ENCODE data around the gene REN. TPM values are rescaled to one million over a fixed set of nuclear protein-coding genes. Genes with fewer than 3 reads are reported as not detected.

Gene REN
- polyA plus RNA-seq, 3 donors, result 64.3 to 197 (median 111) TPM

DNA sequence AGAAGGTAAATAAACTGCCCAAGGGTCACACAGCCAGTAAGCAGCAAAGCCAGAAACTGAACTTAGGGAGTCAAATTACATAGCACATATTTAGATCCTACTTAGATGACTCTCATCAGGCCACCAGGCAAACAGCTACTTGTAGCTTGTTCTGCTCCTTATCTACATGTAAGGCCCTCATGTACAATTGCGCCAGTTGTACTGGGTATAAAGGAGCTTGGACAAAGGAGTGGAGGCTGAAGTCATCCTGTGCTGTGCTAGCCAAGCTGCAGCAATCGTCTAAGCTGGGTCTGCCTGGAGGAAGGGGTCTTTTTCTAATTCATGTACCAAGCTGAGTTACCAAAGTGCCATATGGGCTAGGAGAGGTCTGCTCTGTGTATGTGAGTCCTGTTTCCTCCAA, 27.0 kb downstream of the REN start:
- no peak for DNase-seq (ENCODE audit: low read depth in 3 of 3, low spot score in 2 of 3)

DNA sequence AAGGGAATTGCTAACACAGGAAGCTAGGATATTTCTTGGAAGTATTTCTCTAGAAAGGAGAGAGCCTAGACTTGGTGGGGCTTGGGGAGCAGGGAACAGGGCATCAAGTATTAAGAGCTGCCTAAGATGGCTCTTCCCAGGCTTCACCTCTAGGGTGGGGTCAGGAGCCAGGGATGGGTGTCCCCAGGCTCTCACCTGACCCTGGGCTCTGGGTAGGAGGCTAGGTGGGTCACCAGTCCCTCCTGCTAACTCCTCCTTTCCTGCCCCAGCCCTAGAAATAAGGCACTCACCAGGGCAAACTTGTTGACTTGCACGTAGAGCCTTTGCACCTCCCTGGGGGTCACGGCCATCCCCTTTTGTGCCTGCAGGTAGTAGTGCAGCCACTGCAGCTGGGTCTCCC, 29.3 kb downstream of the REN start:
- no peak for DNase-seq (ENCODE audit: low read depth in 3 of 3, low spot score in 2 of 3)

DNA sequence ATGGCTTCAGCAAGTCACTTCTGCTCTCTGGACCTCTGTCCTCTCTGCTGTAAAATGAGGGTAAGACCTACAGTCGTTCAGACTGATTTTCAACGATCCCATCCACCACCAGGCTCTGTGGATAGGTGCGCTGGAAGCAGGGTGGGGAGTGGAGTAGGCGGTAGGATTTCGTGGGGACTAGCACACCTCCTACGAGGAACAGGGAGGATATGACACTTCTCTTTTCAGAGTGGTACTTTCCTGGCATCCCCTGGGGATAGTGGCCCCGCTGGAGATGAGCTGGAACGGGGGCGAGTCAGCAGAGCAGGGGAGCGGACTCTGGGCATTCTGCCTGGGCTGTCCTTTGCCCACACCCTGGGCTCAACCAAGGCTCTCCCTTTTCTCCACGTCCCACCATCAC, 32.0 kb downstream of the REN start:
- no peak for DNase-seq (ENCODE audit: low read depth in 3 of 3, low spot score in 2 of 3)

DNA sequence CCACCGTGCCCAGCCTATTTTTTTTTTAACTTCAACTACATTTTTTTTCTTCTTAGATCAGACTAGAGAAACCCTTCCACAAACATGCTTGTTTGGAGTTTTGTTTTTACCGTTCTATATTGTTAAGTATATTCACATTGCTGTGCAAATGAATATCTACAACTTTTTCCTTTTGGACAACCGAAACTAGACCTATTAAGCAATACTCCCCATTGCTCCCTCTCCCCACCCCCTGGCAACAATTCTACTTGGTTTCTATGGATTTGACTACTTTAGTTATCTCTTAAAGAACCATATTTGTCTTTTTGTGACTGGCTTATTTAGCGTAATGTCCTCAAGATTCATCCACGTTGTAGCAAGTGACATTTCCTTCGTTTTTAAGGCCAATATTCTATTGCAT, 33.4 kb downstream of the REN start:
- DNase-seq (ENCODE audit: low read depth in 3 of 3, low spot score in 2 of 3), result no peak

DNA sequence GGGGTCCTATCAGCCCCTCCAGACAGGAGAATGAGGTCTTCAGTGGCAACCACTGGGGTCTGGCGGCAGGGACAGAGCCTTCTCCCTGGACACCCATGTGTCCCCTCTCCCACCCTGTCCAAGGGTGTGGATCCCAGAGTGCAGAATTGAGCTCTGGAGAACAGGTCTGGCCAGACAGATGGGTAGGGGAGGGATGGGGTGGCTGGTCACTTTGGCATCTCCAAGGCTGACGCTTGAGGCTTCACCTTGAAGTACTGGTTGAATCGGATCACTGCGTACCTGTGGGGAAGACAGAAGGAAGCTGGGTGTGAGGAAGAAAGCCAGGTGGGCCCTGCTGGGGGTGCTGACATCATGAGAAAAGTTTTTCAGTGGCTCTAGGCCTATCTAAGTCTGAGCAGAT, 34.2 kb downstream of the REN start:
- DNase-seq (ENCODE audit: low read depth in 3 of 3, low spot score in 2 of 3), result no peak

DNA sequence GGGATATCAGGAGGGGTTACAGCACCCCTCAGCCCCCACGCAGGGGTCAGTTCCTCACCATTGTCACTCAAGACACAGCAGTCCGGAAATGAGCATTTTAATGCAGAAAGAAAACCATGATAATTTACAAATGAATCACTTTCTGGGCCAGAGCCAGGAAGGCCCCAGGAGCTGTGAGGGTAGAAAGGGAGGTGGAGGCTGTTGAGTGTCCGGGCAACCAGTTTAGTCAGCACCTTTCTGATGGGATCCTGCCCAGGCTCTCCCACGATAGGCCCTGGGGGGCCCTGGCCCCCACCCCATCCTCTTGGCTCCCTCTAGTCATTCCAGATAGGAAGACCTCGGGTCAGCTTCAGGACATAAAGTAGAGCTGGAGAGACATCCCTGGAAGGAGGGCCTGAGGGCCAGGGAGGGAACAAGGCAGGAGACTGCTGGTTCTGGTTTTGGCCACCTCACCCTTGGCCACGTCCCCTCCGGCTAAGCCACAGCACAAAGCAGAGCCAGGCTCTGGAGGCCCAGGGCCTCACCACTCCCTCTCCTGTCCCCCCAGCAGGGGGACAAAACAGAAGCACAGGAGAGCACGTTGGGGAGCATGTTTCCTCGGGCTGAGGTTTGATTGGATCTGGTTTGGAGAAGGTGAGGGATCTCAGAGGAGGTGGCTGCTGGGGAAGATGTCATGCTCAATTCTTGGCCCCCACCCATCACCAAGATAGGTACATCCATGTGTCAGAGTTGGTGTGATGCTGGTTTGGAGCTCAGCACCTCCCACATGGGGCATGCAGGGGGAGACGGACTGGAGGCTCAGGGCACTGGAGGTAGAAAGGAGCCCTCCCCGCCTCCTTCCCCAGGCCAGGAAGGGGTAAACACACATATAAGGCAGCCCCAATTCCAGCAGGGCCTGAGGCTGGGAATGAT, 34.9 kb downstream of the REN start:
- no peak for DNase-seq (ENCODE audit: low read depth in 3 of 3, low spot score in 2 of 3)

DNA sequence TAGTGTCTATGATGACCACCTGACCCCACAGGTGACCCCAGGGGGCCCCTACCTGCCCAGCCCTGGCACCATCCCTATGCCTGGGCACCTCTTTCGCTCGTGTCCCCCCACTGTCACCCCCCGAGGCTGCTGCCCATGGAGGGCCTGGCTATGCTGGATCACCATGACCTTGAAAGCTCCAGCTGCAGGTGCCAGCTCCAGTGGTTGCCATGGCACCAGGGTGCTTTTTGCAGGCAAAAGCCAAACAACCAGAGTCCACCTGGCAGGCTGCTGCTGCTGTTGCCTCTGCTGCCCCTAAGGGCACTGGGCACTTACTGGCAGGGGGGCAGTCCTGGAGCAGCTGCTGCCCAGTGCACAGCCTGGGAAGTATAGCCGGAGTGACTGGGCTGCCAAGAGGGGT, 36.0 kb downstream of the REN start:
- no peak for DNase-seq (ENCODE audit: low read depth in 3 of 3, low spot score in 2 of 3)

DNA sequence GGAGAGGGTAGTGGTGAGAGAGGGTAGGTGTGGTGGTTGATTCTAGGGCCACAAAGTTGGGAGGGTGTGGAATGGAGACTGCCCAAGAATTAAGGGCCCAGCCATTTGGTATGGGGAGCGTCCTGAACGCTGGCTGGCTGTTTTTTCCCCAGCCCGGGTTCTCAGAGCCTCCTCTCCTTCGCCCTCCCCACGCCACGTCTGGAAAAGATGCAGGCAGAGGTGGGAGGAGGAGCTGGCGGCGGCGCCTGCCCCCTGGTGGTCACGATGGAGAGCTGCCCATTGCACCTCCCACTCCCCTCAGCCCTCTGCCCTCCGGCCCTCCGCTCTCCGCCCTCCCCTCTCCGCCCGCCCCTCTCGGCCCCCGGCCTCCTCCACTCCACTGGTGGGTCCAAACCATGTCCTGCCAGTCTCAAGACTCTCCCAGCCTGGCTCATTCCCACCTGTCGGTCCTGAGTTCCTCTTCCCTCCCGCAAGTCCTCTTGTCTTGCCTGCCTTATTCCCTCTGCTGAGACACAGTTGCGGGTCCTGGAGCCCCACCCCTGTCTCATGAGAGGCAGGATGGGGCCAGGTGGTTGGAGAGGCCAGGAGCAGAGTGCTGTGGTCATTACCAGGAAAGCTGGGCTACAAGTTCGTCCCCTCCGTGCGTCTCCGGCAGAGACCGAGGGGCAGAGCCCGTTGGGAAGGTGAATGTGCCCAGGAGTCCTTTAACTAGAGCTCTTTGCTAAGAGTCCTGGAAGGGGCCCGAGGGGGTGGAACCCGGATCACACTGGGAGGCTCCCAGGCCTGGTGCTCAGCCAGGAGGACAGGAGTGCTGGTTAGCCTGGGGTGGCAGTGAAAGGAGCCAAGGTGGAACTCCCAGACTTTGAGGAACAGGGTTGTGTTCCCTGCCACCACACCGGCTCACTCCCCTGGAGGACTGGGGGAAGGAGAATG, 36.9 kb downstream of the REN start:
- no peak for DNase-seq (ENCODE audit: low read depth in 3 of 3, low spot score in 2 of 3)

DNA sequence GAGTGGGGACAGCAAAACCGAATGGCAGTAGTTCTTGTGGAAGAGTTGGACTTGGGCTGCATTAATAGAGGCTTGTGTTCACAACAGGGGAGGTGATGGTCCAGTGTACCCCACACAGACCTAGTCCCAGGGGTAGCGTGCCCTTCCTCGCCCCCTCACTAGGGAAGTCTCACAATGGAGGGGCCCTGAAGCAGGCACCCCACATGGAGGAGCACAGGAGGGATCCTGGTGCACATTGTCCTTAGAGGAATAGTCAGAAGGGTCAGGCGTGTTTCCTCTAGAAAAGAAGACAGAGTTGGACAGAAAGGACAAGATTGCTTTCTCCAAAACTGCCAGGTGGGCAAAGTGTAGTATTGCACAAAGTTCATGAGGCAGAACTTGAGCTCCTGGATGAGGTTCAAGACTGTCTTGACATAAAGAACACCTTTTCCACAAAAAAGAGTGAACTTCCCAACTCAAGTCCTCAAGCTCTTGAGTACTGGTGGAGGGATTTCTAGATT, 37.6 kb downstream of the REN start:
- DNase-seq (ENCODE audit: low read depth in 3 of 3, low spot score in 2 of 3), result no peak

DNA sequence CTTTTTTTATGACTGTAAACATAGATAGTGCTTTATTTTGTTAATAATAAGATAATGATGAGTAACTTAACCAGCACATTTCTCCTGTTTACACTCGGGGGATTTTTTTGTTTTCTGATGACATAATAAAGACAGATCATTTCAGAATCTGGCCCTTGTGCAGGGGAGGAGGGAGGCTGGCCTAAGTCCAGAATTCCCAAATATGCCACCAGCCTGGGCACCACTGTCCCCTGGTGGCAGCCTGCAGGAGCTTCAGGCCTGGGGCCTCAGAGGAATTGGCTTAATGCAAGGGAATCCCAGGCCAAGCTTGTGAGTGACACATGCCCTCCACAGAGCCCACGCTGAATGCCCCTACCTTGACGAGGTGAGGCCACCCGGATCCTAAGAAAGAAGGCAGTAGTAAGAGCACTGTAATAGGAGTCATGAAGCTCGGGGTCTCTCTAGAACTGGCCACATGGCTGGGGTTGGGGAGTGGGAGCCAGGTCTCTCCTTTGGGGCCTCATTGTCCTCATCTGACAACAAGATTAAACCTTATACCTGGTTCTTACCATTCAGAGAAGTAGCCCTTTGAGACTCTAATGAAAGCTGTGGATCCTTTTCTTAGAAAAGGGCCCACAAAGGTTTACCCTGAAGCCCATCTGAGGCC, 38.4 kb downstream of the REN start:
- DNase-seq (ENCODE audit: low read depth in 3 of 3, low spot score in 2 of 3), result no peak

DNA sequence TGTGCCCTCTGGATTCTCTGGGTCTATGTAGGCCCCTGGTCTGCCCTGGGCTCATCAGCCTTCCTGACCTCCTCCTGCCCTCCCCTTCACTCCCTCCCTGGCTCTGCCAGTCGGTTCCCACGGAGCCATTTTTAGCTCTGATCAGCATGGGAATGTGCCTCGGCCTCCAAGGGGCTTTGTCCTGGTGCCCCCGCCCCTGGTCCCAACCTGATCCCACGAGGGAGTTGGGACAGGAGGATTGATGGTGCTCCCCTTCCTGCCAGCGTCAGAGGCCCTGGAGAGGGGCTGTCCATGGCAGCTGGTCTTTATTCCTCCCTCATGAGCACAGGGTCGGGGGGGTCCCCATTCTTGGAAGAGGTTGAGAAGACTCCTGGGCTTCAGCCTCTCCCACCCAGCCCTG, 39.2 kb downstream of the REN start:
- no peak for DNase-seq (ENCODE audit: low read depth in 3 of 3, low spot score in 2 of 3)

DNA sequence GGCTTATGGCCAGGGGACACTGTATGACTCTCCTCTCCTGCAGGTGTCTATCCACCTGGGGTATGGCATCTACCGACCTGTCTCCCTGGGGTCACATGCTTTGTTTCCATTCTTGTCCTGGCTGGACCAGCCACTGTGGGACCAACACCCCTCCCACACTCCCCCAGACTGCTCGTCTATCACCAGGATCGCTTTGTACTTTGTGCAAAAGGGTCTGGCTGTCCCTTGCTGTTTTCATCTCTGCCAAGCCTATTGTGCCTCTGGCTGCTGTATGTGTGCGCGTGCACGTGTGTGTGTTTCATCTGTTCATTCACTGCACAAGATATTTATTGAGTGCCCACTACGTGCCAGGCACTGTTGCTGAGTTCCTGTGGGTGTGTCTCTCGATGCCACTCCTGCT, 39.8 kb downstream of the REN start:
- no peak for DNase-seq (ENCODE audit: low read depth in 3 of 3, low spot score in 2 of 3)

DNA sequence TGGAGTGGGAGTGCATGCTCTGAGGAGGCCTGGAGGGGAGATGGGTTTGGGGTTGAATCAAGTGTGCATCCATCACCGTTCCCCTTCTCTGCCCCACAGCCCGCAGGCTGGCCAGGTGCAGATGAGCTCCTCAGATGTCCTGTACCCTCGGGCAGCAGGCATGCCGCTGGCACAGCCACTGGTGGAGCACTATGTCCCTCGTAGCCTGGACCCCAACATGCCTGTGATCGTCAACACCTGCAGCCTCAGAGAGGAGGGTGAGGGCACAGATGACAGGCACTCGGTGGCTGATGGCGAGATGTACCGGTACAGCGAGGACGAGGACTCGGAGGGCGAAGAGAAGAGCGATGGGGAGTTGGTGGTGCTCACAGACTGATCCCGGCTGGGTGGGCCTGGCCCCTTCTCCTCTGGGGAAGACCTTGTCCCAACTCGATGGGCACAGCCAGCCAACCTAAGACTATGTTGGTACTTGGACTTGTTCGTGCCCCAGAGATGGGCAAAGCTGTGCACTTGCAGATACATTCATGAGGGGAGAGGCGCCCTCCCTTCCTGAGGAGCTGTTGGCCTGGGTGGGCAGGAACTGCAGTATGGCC, 40.3 kb downstream of the REN start:
- DNase-seq (ENCODE audit: low read depth in 3 of 3, low spot score in 2 of 3), result no peak

DNA sequence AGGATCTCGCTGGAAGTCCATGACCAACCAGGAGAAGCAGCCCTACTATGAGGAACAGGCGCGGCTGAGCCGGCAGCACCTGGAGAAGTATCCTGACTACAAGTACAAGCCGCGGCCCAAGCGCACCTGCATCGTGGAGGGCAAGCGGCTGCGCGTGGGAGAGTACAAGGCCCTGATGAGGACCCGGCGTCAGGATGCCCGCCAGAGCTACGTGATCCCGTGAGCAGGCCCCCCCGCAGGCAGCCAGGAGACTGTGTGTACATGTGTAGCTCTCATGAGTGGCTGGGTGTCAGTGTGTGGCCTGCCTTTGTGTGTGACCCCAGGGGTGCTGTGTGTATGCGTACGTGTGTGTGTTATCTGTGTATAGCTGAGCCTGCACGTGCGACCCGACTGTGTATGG, 41.5 kb downstream of the REN start:
- DNase-seq (ENCODE audit: low read depth in 3 of 3, low spot score in 2 of 3), result no peak

DNA sequence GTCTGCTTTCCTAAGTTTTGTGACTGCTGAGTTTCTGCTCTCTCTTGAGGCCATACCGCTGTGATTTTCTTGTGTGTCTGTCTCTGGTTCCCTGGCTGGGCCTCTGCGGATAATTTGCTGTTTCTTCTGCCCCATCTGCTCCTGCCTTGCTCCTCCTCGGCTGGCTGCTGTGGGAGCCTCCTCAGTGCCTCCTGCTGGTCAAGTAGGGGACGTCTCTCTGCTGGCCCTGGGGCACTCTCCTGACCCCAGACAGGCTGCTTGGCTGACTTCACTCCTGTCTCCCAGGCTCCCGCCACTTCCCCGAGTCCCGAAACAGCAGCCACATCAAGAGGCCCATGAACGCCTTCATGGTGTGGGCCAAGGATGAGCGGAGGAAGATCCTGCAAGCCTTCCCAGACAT, 42.8 kb downstream of the REN start:
- DNase-seq (ENCODE audit: low read depth in 3 of 3, low spot score in 2 of 3), result no peak

DNA sequence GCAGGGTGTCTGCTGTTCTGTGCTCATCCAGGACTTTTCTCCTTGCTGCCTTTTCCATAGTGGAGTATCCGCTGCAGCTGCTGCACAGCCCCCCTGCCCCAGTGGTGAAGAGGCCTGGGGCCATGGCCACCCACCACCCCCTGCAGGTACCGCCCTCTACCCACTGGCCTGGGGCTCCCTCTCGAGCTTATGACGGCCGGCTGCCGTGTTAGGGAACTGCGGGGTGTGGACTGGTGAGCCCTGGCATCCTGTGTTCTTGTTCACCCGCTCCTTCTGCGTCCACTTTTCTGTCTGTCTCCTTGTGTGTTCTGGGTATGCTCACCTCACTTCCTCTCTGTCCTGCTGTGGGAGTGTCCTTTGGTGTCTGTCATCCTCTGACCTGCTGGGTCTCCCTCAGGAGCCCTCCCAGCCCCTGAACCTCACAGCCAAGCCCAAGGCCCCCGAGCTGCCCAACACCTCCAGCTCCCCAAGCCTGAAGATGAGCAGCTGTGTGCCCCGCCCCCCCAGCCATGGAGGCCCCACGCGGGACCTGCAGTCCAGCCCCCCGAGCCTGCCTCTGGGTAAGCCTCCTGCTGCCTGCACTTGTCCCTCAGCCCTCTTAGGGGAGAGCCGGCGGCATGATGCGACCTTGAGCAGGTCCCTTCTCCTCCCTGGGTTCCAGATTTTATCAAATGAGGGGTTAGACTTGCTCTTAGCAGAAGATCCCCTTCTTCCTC, 44.1 kb downstream of the REN start:
- DNase-seq (ENCODE audit: low read depth in 3 of 3, low spot score in 2 of 3), result no peak

DNA sequence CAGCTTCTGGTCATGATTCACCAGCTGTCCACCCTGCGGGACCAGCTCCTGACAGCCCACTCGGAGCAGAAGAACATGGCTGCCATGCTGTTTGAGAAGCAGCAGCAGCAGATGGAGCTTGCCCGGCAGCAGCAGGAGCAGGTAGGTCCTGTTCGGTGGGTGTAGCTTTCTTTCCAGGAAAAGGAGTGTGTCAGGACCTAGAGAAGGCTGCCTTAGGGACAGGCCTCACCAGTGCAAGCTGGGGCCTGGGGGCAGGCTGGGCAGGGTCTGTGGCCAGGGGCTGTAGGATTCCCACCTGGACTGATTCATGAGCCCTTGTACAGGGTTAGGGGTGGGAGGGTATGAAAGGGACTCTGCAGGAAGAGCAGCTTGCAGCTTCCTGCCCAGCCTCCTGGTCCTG, 49.6 kb downstream of the REN start:
- DNase-seq (ENCODE audit: low read depth in 3 of 3, low spot score in 2 of 3), result no peak

DNA sequence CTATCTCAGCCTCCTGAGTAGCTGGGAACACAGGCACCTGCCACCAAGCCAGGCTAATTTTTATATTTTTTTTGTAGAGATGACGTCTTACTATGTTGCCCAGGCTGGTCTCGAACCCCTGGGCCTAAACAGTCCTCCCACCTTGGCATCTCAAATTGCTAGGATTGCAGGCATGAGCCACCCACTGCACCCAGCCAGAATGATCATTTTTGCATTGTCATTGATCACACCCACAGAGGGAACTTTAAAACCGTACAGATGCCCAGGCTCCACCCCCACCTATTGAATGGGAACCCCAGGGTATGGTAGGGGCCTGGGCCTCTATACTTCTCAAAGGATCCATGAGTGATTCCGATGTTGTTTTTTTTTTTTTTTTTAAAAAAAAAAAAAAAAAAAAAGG, 51.0 kb downstream of the REN start:
- no peak for DNase-seq (ENCODE audit: low read depth in 3 of 3, low spot score in 2 of 3)

DNA sequence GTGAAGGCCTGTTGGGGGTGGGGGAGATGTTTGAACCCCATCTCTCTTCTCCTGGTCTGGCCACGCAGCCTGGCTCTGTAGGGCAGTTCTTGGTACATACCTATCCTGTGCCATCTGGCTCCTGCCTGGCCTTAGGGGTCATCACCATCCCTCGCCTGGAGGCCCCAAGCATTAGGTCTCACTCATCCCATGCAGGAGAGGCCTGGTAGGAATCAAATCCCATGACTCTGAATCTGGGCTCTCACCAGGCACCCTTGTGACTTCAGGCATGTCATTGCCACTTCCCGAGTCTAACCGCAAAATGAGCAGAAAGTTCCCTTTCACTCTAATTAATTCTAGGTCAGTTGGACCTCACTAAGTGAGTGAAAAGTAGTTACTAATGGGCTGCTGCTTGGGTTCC, 51.5 kb downstream of the REN start:
- no peak for DNase-seq (ENCODE audit: low read depth in 3 of 3, low spot score in 2 of 3)

DNA sequence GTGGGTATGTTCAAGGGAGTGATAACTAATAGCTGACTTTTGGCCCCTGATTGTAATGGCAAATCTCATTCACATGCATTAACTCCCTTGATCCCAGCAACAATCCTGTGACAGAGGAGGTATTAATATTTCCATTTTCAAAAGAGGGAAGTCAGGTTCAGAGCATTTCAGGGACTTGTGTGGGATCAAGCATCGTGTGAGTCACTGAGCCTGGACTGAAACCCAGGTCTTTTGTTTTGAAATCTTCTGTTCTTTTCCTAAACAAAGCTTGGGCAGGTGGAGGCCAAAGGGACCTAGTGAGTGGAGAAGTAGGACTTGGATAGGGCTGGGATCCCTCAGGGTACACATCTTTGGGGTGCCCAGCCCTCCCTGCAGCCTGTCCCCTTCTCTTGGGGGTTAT, 52.2 kb downstream of the REN start:
- DNase-seq (ENCODE audit: low read depth in 3 of 3, low spot score in 2 of 3), result no peak
